Effector memory CD4-positive, alpha-beta T cell (primary cell): ENCODE data around the gene TTLL11.
"Not testable (repeated sequence)": the region's sequence is repeated elsewhere in the genome, so short reads cannot be mapped to it uniquely, and the experiment has no call there.

ENCODE experiments used
- DNase-seq, 3 donors: peaks; one replicate each; pipeline ENCODE4 v3.0.0-alpha.2; 2020
- H3K27ac ChIP-seq: 2 replicates; pipeline ENCODE4 v1.7.0; 2013; ENCODE audit warnings: mild to moderate bottlenecking, low read length, moderate library complexity; ENCODE audit not compliant: insufficient read depth, poor library complexity, severe bottlenecking
- H3K27me3 ChIP-seq: replicated peaks from 2 replicates; pipeline ENCODE4 v1.7.0; 2013; ENCODE audit warnings: mild to moderate bottlenecking, low read length; ENCODE audit not compliant: insufficient read depth, control insufficient read depth, poor library complexity, severe bottlenecking
- H3K36me3 ChIP-seq: 2 replicates; pipeline ENCODE4 v1.7.0; 2013; ENCODE audit warnings: mild to moderate bottlenecking, low read length, moderate library complexity; ENCODE audit not compliant: control insufficient read depth, insufficient read depth
- H3K4me1 ChIP-seq: 2 replicates; pipeline ENCODE4 v1.7.0; 2013; ENCODE audit warnings: low read length, mild to moderate bottlenecking; ENCODE audit not compliant: control insufficient read depth, insufficient read depth, poor library complexity, severe bottlenecking
- H3K4me3 ChIP-seq: 2 replicates; pipeline ENCODE4 v1.7.0; 2013; ENCODE audit warnings: low read length, low read depth, mild to moderate bottlenecking; ENCODE audit not compliant: insufficient read depth, poor library complexity, severe bottlenecking
- H3K9me3 ChIP-seq: 2 replicates; pipeline ENCODE4 v1.7.0; 2013; ENCODE audit warnings: mild to moderate bottlenecking, low read length, moderate library complexity; ENCODE audit not compliant: control insufficient read depth

The TTLL11 gene

GRCh38 chr9:121980665-121981064 lies 112.4 kb downstream of the TTLL11 start:
- H3K27me3 ChIP-seq, H3K4me3 ChIP-seq, H3K27ac ChIP-seq, H3K4me1 ChIP-seq, H3K9me3 ChIP-seq, DNase-seq, H3K36me3 ChIP-seq: not testable (repeated sequence)

- H3K4me3 ChIP-seq: no peak overlapping the region
- no peaks in the 10 kb centered on the region for H3K36me3 ChIP-seq
- H3K27ac ChIP-seq: no peak overlapping the region
- no peaks in the 10 kb centered on the region for H3K27me3 ChIP-seq
- DNase-seq: no peak
- H3K4me1 ChIP-seq: no peaks in the 10 kb centered on the region
- H3K9me3 ChIP-seq: no peaks in the 10 kb centered on the region
Observed at GRCh38 chr9:121979736-121980135, 113.4 kb downstream of the TTLL11 start.

GRCh38 chr9:121976751-121977150 lies 116.4 kb downstream of the TTLL11 start:
- no peak for DNase-seq
- Histone ChIP-seq H3K27me3 (no peaks in the 10 kb centered on the region), H3K9me3 (no peaks in the 10 kb centered on the region), H3K4me1 (no peaks in the 10 kb centered on the region), H3K36me3 (no peaks in the 10 kb centered on the region), H3K4me3 (no peak overlapping the region), H3K27ac (no peak overlapping the region)

DNA sequence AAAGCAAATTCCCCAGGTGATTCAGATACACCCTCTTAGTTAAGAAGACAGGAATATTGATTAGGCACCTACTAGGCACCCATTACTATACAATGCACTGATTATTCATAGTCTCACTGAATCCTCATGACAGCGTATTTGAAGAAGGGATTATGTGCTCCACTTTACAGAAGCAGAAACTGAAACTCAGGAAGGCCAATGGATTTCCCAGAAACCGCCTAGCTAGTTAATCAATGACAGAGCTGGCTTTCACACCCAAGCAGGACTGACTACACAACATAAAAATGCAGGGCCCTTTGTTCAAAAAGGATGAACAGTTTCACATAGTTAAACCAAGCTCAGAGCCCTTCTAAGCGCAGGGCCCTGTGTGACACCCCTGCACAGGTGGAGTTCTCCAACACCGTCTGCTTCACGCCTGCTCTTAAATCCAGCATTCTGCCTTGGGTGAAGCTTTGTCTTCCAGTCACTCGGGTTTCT lies 117.3 kb downstream of the TTLL11 start:
- Histone ChIP-seq H3K4me3 (no peak overlapping the region), H3K27me3 (no peaks in the 10 kb centered on the region), H3K4me1 (no peaks in the 10 kb centered on the region), H3K27ac (no peak overlapping the region), H3K36me3 (no peaks in the 10 kb centered on the region), H3K9me3 (no peaks in the 10 kb centered on the region)
- DNase-seq: no peak

DNA sequence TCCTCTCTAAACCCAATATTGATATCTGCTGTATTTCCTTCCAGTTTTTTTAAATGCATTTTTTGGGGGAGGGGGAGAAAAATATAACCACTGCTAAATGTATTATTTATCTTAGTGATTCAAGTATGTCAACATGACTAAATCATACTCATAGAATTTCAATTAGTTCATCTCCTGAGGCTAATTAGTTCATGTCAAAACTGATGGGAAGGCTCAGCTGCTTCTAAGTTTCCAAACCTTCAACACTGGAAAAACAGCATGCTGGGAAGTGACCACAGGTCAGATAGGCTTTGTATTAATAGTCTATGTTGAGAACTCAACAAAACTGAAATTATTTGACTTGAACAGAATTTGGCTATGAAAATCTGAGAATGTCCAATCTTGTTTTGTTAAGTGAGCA lies 118.7 kb downstream of the TTLL11 start:
- Histone ChIP-seq H3K4me3 (no peak overlapping the region), H3K9me3 (no peaks in the 10 kb centered on the region), H3K27me3 (no peaks in the 10 kb centered on the region), H3K4me1 (no peaks in the 10 kb centered on the region), H3K27ac (no peak overlapping the region), H3K36me3 (no peaks in the 10 kb centered on the region)
- DNase-seq: no peak

GRCh38 chr9:121972501-121972981 lies 120.6 kb downstream of the TTLL11 start:
- Histone ChIP-seq H3K27me3 (no peaks in the 10 kb centered on the region), H3K36me3 (no peaks in the 10 kb centered on the region), H3K9me3 (no peaks in the 10 kb centered on the region), H3K4me1 (no peaks in the 10 kb centered on the region), H3K27ac (no peak overlapping the region), H3K4me3 (no peak overlapping the region)
- DNase-seq: no peak

GRCh38 chr9:121968056-121968455 lies 125.1 kb downstream of the TTLL11 start:
- H3K36me3 ChIP-seq: no peaks in the 10 kb centered on the region
- H3K27me3 ChIP-seq: no peaks in the 10 kb centered on the region
- no peaks in the 10 kb centered on the region for H3K4me1 ChIP-seq
- no peak overlapping the region for H3K4me3 ChIP-seq
- no peak overlapping the region for H3K27ac ChIP-seq
- no peaks in the 10 kb centered on the region for H3K9me3 ChIP-seq
- DNase-seq: no peak

- Histone ChIP-seq H3K4me3 (no peak overlapping the region), H3K9me3 (no peaks in the 10 kb centered on the region), H3K27me3 (no peaks in the 10 kb centered on the region), H3K27ac (no peak overlapping the region), H3K4me1 (no peaks in the 10 kb centered on the region), H3K36me3 (no peaks in the 10 kb centered on the region)
- DNase-seq: no peak
Observed at GRCh38 chr9:121966706-121967105, 126.4 kb downstream of the TTLL11 start.

DNA sequence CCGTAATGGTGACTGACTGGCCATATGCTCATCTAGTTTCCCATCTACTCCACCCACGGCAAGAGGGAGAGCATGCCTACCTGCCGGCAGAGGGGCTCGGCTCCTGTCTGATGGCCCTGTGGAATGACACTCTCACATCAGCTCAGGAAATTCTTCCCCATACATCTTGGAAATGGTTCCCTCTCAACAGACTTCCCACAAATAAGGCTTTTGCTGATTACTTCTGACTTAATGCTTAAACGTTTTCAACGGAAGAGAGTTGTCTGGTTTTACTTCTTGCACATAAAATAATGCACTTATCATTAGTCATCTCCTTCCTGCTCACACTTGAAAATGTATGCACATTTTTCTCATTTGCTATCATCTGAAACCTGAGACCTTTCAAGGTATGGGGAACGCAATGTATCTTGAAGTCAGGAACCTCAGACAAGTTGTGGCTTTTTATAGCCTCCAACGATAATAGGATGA lies 129.5 kb downstream of the TTLL11 start:
- H3K9me3 ChIP-seq: no peaks in the 10 kb centered on the region
- no peak for DNase-seq

DNA sequence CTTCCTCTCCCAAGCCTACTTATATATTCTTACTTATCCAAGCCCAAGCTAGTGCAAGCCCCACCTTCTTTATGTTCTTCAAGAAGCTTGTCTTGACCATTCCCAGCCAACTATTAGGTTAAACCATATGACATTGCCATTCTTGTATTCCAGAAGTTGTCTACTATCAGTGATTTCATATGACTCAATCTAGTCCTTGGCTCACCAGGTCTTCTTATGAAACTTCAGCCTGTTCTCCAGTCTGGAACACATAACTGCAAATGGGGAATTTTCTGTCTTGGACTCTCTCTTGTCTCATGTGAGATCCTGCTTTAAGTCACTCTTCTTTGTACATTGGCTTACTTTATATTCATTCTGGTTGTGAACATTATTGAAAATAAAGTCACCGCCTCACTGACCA lies 130.7 kb downstream of the TTLL11 start:
- Histone ChIP-seq H3K4me3 (no peak overlapping the region), H3K9me3 (no peaks in the 10 kb centered on the region), H3K36me3 (no peaks in the 10 kb centered on the region), H3K27ac (no peak overlapping the region), H3K4me1 (no peaks in the 10 kb centered on the region), H3K27me3 (no peaks in the 10 kb centered on the region)
- no peak for DNase-seq

More for the DNA sequence above, 129.5 kb downstream of the TTLL11 start:
- no peaks in the 10 kb centered on the region for H3K36me3 ChIP-seq
- no peaks in the 10 kb centered on the region for H3K27me3 ChIP-seq
- H3K27ac ChIP-seq: no peak overlapping the region
- H3K4me3 ChIP-seq: no peak overlapping the region
- H3K4me1 ChIP-seq: no peaks in the 10 kb centered on the region
